ENCODE data around the gene ZFP36L1.
A peak's percentile ranks its signal among the peaks of the same experiment; 100 is the strongest.

ZFP36L1 gene

GRCh38 chr14:68794851-68795596, 2.2 kb upstream of the ZFP36L1 start:
- DNase-seq: no peak

- peak; percentile 72 for DNase-seq
Measured at GRCh38 chr14:68794130-68794850, 1.4 kb upstream of the ZFP36L1 start.

GRCh38 chr14:68793734-68794129, 865 bp upstream of the ZFP36L1 start:
- peak; percentile 44 for DNase-seq

- no peak for DNase-seq
Measured at GRCh38 chr14:68792678-68792978, 239 bp downstream of the ZFP36L1 start.

- no peak for DNase-seq
Measured at GRCh38 chr14:68791902-68792677, 777 bp downstream of the ZFP36L1 start.

GRCh38 chr14:68791078-68791901, 1.6 kb downstream of the ZFP36L1 start:
- no peak for DNase-seq

- peak; percentile 54 for DNase-seq
Measured at GRCh38 chr14:68790644-68791077, 2.2 kb downstream of the ZFP36L1 start.

- no peak for DNase-seq
Measured at GRCh38 chr14:68789821-68790643, 2.8 kb downstream of the ZFP36L1 start.

- peak; percentile 60 for DNase-seq
Measured at GRCh38 chr14:68788996-68789820, 3.7 kb downstream of the ZFP36L1 start.

- no peak for DNase-seq
Measured at GRCh38 chr14:68788275-68788995, 4.4 kb downstream of the ZFP36L1 start.

- no peak for DNase-seq
Measured at GRCh38 chr14:68787092-68787992, 5.5 kb downstream of the ZFP36L1 start.

GRCh38 chr14:68786491-68787091, 6.3 kb downstream of the ZFP36L1 start:
- DNase-seq: no peak

- no peak for DNase-seq
Measured at GRCh38 chr14:68785534-68786490, 7.1 kb downstream of the ZFP36L1 start.

GRCh38 chr14:68784978-68785533, 7.8 kb downstream of the ZFP36L1 start:
- no peak for DNase-seq

- no peak for DNase-seq
Measured at GRCh38 chr14:68784226-68784910, 8.5 kb downstream of the ZFP36L1 start.
